Stimulated activated CD4-positive, alpha-beta T cell treated with anti-CD3 and anti-CD28 coated beads, Interleukin-2, amount 100 ng/mL, for 48 hours (primary cell): ENCODE measurements around the gene SUSD6.
A peak's percentile ranks its signal among the peaks of the same experiment; 100 is the strongest.
"Not testable (repeated sequence)": the region's sequence is repeated elsewhere in the genome, so short reads cannot be mapped to it uniquely, and the experiment has no call there.

Experiments
- DNase-seq, 2 donors: peaks; one replicate each; pipeline ENCODE4 v3.0.0-alpha.2; 2020

SUSD6 gene

DNA sequence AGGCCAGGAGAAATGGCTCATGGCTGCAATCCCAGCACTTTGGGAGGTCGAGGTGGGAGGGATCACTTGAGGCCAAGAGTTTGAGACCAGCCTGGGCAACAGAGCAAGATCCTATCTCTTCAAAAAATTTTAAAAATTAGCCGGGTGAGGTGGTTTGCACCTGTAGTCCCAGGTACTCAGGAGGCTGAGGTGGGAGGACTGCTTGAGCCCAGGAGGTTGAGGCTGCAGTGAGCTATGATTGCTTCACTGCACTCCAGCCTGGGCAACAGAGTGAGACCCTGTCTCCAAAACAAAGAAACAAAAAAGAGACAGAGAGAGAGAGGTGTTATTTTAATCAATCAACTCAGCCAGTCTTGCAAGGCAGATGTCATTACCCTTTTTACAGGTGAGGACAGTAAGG lies 107.2 kb downstream of the SUSD6 start:
- not testable (repeated sequence) for DNase-seq

DNA sequence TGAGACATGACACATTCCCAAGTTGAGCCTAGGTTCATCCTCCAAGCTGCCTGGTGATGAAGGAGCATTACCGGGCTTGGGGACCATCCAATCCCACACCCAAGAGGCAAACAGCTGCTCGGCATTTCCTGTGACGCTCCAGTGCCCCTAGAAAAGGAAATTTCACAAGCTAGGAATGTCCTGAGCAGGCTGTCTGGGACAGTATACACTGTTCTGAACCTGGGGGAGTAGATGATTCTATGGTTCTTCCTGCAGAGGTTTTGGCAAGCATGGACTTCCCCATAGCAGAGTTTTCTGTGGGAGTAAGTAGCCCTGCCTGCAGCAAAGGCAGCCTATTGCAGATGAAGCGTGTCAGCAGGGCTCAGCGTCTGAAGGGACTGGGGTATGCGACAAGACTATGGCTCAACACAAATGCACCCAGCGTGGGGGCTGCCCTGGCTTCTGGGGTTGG lies 108.1 kb downstream of the SUSD6 start:
- no peak for DNase-seq

DNA sequence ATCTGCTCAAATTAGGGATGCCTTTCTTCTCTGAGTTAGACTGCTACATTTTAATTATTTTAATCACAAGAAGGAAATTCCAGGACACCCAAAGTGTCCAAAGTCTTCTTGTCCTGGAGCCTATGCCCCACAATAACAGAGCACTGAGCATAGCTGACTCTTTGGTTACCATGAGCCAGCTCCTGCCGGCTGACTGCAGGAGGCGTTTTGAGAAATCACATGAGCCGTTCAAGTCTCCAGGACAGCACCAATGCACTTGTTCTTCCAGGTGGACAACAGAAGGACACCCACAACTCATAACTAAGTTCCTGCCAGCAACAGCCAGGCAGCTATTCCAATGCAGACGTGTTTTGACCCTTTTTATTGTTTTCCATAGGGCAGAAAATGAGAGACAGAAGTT lies 109.5 kb downstream of the SUSD6 start:
- no peak for DNase-seq

DNA sequence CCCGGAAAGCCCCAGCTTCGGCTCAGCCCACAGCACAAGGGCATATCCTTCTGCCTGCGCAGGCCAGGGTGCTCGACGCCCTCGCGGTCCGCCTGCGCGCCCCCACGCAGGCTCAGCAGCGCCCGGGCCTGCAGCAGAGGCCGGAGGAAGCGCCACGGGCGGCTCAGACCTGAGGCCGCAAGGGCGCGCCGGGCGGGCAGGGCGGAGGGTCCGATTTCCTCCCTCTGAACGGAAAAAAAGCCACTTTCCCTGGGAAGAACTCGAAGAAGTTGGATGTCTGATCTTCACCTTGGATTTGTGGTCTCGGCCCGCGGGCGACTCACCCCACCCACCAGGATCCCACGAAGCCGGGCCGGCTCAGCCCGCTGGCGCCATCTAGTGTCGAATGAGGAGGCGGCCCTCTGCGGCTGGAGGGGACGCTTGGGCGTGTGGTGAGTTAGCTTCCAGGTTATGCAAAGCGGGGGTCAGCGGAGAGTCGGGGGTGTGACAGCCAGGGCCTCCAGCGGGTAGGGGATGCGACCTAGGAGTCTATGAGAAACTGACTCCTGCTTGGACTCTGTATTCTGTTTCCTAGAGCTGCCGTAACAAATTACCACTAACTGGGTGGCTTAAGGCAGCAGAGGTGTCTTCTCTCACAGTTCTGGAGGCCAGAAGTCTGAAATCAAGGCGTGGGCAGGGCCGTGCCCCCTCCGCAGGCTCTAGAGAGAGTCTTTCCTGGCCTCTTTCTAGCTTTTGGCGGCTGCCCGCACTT lies 115.5 kb downstream of the SUSD6 start:
- peak; percentile 89 to 94 for DNase-seq

DNA sequence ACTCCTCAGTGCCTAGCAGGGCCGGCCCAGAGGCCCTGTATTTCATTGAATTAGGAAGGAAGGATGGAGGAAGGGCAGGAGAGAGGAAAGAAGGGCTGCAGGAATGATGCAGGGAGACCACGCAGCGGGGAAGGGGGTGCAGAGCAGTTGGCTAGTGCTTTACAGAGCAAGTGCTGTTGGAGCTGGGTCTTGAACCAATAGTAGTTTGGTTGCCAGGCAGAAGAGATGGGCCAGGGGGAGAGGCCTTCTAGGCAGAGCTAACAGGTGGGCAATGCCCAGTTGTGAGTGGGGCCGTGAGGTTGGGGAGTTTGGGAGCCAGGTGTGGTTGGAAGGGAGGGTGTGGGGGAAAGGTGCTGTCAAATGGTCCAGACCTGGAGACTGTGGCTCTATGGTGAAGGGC lies 116.5 kb downstream of the SUSD6 start:
- DNase-seq: no peak

DNA sequence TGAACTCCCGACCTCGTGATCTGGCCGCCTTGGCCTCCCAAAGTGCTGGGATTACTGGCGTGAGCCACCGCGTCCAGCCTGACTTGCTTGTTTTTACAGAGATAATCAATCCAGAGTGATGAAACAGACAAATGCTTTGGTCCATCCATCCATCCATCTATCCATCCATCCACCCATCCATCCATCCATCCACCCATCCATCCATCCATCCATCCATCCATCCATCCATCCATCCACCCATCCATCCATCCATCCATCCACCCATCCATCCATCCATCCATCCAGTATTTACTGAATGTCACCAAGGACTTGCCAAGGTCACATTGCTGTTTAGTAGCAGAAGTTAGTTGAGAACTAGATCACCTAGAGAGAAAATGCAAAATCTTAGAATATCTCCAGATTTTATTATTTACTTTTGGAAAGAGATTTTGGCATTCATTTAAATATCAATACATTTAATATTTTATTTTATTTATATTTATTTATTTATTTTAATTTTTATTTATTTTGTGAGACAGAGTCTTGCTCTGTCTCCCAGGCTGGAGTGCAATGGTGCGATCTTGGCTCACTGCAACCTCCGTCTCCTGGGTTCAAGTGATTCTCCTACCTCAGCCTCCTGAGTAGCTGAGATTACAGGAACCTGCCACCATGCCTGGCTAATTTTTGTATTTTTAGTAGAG lies 120.7 kb downstream of the SUSD6 start:
- DNase-seq: not testable (repeated sequence)

DNA sequence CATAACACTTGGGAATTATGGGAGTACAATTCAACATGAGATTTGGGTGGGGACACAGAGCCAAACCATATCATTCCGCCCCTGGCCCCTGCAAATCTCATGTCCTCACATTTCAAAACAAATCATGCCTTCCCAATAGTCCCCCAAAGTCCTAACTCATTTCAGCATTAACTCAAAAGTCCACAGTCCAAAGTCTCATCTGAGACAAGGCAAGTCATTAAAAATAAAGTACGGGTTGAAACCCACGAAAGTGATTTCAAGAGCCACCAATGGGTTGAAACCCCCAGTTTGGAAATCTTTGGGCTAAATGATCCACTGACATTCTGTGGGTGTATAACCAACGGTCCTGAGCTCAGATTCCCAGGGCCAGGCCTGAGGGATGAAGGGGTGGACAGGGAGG lies 125.0 kb downstream of the SUSD6 start:
- DNase-seq: not testable (repeated sequence)

DNA sequence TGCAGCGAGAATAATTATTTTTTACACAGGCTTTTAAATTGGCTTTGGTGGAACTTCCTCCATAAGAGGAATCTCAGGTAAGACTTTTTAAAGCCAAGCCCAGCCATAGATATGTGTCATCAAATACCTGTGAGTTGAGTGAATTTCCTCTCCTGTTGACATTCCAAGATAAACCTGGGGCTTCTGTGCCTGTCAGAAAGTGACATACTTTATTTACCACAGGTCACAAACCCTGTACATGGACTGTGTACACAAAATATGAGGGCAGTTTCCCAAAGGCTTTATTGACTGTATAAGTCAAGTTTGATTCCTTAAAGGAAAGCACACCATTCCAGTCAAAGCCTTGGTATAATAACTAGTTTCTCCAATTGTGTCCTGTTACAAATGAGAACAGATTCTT lies 129.7 kb downstream of the SUSD6 start:
- DNase-seq: no peak

DNA sequence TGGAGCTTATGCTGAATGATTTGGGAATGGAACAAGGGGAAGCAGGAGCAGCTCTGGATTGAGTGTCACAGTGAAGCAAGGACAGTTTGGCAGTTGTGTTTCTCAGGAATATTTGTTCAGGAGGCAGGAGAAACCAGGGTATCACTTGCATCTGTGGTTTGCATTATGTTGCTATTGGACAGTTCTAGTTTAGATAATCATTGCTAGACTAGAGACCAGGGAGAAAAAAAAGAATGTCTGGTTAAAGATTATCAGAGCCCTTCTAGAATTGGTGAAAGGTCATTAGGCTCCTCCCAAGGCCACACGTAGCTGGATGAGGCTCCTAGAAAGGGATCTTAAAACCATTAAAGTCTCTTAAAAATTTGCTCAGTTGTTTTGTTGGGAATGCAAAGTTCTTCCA lies 138.6 kb downstream of the SUSD6 start:
- DNase-seq: no peak

DNA sequence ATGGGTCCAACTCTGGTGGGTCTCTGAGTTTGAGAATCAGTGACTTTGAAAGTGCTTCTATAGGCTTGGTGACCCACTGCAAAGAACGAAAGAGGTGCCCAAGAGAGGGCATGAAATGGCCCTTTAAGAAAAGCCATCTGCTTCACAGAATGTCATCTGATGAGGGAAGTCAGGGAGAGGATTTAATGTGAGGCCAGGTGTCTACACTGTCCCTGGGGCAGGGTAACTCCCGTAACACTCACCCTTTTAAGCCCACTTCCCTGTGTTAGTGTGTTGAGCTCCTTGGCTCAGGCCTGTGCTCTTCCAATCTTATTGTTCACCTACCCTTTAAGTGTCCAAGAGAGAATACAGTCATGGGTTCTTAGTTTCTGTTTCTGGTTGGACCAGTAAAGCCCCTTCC lies 139.1 kb downstream of the SUSD6 start:
- no peak for DNase-seq

DNA sequence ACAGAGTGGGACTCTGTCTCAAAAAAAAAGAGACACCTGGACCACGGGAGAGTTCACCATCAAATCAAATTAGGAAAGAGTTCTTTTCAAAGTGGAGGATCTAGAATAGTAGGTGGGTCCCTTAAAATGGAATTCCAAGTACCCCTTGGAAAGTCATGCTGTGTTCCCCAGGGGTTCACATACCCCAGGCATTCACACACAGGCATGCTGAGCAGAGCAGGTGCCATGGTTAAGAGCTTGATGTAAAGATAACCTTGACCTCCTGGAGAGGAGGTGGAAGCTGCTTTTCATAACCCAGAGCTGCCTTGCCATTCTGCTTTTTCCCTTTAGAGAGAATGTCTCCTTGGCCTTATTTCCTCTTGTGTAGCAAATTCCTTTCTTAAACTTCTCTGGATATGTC lies 141.4 kb downstream of the SUSD6 start:
- DNase-seq: no peak

DNA sequence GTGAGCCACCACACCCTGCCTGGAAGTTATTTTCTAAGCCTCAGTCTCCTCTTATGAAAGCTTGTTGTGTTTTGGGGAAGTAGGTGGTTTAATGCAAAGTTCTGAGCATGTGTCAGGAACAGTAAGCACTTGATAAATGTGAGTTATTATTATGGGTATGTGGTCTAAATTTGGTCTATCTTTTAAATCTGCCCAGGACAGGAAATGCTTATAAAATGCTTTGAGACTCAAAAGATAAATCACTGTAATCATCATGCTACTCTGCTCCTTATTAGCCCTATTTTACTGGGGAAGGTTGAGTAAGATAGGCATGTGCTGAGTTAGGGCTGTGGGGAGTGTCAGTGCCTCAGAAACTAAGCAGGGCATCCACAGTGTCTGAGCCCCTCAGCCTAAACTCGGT lies 142.5 kb downstream of the SUSD6 start:
- DNase-seq: no peak

DNA sequence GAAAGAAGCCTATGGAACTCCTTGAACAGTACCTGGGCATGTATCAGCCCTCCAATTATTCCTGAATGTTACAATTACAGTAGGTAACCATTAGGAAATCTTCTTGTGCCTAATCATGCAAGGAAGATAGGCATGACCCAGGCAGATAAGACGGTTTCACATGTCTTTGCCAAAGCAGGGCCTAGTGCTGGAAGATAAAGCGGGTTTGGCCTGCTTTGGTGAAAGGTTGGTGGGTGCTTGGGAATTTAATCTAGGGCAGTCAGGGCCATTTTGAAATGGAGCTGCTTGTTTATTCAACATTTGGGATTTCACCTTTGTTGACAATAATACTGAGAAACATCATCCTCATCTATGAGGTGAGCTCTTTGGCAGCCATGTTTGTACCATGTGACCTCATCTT lies 143.1 kb downstream of the SUSD6 start:
- no peak for DNase-seq

DNA sequence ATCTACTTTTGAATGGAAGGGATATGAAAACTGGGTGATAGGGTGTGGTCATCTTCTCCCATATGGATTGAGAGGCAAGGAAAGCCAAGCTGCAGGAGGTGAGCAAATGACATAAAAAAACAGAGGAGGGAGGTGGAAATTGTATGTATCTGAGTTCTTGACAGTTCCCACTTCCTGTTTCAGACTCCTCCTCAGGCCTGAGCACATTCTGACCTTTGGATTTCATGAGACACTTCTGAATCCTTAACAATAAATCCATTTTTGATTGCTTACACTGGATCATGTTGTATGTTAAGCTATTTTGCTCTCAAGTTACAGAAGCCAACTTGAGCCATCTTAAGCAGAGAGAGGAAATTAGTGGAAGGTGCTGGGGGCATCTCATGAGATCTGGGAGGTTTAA lies 143.9 kb downstream of the SUSD6 start:
- no peak for DNase-seq

DNA sequence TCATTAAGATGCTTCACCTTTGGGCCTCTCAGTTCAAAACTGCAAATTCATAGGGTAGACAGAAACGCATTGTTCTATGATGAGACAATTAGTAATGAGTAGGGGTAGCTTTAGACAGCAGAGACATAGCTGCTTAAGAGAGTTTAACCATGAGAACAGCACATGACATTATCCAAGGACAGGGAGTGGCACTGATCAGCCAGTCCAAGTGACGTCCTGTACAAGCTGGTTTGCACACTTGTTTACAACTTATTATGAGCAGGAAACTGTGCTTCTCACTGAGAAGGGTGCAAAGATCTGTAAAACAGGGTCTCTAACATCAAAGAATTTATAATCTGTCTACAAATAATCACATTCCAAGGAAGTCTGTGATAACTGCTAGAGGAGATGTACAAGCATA lies 144.4 kb downstream of the SUSD6 start:
- no peak for DNase-seq

DNA sequence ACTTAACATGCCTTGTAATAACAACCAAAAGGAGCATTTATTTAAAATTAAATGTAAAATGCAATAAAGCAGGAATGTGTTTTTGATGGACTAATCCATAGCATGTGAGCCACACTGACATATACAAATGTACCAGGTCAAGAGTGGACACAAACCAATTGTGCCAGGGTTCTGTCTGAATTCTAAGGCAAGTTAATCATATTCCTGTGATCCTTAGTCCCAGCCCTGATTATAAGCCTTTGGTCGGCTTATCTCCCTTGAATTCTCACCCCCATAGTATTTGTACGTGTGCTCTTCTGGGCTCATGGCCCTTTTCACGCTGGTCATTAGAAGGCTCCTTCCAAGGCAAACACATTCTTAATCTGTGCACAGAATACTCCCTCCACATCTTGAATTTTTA lies 144.9 kb downstream of the SUSD6 start:
- no peak for DNase-seq

DNA sequence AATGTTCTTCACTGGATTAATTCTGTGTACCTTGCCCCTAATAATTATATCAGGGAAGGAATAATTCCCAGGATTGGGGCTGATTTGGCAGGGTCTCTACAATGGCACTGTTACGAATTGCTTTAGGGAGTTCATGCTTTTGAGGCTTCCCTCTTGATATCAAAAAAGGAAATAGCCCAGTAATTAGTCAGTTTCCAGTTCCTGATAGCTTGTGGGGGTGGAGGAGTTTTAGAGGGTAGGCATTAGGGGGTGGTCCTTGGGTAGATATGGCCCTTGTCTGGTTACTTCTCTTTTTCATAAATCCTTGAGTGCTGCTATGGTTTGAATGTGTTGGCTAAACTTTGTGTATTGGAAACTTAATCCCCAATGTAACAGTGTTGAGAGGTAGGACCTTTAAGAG lies 149.4 kb downstream of the SUSD6 start:
- no peak for DNase-seq

DNA sequence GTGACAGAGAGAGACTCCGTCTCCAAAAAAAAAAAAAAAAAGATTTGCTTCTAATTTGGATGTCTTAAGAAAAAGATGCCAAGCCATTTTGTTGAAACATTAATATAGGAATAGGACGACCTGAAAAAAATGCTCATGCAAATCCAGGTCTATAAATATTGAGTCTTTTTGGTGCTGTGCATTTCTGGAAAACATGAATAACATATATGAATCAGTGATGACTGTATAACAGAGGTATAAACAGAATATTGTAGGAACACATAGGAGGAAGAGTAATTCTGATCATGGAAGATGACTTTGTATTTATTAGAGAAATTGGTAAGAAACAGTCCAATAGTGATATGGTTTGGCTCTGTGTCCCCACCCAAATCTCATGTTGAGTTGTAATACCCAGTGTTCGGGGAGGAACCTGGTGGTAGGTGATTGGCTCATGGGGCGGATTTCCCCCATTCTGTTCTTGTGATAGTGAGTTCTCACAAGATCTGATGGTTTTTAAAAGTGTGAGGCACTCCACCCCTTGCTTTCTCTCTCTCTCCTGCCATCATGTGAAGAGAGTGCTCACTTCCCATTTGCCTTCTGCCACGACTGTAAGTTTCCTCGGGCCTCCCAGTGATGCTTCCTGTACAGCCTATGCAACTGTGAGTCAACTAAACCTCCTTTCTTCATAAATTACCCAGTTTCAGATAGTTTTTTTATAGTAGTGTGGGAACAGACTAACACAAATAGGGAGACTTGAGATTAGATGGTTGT lies 152.5 kb downstream of the SUSD6 start:
- peak; percentile 22 to 25 for DNase-seq
